ENCODE measurements around the gene PEAK1.

DNA sequence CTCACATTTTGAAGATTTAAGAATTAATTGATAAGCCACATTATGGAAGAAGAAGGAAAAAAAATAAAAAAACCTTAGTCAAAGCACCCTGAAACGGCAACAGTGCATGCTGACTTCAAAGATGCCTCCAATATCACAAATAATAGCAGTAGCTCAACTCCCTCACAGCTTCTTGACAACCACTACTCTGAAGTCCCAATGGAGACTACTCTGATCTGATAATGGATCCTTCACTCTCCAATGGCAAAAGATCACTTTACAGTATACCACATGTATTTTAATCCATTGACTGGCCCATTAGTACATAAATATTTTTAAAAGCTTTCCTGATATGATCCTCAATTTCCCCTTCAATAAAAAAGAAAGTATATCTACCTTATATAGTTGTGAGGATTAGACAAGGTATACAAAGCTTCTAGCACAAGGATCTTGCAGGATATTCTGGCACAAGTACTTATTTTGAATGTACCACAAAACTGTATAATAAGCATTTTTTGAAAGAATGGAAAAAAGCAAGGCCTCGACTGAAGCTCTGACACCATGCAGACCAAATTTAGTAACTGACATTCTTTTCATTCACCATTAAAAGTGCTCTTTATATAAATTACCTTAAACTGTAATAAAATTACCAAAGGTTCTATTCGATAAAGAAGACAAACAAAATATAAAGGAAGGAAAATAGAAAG, 91.9 kb downstream of the PEAK1 start:
- TF ChIP-seq EP300 (IDR thresholded peaks at IDR 0.05), result no peak
- TF ChIP-seq CTCF (IDR thresholded peaks at IDR 0.05), result no peak
